Stimulated activated CD4-positive, alpha-beta T cell treated with anti-CD3 and anti-CD28 coated beads, Interleukin-2, amount 100 ng/mL, for 24 hours (primary cell): Measurements from ENCODE around the gene RUNX1.
A peak's percentile ranks its signal among the peaks of the same experiment; 100 is the strongest.

Source experiments
- DNase-seq, 2 donors: peaks; one replicate each; pipeline ENCODE4 v3.0.0-alpha.2; 2020

The RUNX1 gene

DNA sequence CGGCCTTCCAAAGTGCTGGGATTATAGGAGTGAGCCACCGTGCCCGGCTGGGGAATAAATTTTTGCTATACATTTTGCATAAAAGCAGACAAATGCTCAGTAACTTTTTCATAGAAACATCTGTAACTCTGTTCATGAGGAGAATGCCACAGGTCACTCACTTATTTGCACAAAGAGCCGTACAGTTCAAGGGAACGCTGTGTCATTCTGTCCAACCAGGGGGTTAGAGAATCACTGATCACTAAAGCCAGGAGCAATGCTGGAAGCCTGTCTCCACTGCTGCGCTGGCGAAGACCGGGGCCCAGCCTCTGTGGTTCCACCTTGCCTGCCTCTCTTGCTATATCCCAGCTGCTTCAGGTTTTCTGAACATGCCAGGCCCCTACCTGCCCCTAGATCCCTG, 58.3 kb downstream of the RUNX1 start:
- DNase-seq, result no peak

DNA sequence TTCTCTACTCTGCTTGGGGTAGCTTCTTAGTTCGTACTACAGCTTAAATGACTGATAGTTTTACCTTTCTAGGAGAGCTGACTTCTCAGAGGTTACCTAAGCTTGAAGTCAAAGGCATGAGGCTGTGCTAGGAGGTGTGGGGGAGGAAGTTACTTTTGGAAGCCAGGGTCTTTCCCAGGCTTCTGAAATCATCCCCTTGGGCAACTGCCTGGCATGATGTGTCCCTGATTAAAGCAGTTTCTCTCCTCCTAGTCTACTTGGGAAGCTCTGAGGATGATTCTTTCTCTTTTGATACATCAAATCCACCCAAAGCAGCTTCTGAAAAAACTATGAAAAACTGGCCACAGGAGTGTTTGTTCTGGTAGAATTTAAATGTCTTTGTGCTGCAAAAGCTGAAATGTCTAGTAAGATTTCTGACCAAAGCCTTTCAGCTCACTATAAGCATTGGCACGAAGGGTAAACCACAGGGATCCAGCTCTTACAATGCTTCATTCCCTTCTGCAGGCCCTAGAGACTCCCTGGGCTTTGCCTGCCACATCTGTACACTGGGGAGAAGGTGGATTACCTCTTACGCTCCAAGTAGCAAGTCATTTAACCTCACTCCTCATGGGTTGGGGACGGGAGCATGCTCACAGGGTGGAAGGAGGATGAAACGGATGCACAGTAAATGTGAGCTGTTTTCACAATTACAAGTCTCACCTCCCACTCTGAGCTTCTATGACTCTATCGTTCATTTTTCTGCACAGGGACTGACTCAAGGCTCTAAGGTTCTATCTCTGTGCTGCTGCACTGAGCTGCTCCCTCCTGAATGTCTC, 59.6 kb downstream of the RUNX1 start:
- DNase-seq, result peak; percentile 66 to 73

DNA sequence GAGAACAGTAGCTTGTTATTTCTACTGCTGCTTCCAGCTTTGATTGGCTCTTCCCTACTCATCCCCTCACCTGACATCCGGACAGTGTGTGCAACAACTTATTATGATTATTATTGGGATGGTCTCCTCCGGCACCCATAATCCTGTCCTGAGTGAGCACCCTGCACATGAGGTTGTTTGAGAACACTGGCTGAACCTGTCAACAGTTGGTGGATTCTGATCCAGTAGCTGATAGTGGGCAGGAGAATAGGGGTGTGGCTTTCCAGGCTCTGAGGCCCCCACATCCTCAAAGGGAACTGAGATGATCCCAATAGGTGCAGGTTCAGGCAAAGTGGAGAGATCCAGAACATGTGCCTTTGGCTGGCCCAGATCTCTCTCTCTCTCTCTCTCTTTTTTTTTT, 60.5 kb downstream of the RUNX1 start:
- no peak for DNase-seq

DNA sequence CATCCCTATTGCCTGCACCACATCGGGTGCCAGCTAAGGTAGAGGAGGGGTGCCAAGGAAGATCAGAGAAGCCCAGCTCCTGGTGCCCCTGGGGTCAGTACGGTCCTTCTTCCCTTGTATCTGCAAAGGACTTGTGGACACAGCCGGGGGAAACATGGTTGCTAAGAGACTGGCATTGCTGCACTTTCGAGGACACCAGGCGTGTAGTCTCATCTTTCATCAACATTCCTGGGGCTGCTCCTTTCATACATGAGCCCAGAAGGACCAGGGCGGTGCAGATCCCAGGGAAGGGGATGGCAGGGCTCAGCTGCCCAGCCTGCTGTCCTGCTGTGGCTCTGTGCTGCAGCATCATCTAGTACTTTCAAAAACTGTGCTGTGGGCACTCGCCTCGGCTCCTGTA, 61.0 kb downstream of the RUNX1 start:
- no peak for DNase-seq

DNA sequence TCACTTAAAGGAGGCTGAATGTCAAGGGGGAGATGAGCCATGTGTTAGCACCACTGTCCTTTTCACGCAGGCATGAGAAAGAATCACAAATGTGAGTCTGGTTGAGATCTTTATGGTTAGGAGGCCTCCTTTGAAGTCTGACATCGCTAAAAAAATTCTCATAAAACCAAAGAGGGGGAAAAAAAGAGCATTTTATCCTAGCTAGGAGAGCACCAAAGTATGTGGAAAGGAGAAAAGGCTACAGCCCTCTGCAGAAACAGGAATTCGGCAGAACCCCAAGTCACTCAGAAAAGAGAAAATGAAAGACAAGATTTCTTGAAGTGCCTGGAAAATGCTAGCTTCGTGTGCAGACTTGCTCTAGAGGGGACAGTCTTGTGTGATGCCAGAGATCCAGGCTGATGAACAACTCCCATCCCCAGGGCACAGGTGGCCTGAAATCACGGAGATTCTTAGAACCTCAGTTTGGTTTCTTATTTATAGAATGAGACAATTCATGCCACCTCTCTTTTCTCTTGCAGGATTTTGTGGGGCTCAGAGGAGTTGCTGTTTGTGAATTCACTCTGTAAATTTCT, 61.5 kb downstream of the RUNX1 start:
- no peak for DNase-seq

DNA sequence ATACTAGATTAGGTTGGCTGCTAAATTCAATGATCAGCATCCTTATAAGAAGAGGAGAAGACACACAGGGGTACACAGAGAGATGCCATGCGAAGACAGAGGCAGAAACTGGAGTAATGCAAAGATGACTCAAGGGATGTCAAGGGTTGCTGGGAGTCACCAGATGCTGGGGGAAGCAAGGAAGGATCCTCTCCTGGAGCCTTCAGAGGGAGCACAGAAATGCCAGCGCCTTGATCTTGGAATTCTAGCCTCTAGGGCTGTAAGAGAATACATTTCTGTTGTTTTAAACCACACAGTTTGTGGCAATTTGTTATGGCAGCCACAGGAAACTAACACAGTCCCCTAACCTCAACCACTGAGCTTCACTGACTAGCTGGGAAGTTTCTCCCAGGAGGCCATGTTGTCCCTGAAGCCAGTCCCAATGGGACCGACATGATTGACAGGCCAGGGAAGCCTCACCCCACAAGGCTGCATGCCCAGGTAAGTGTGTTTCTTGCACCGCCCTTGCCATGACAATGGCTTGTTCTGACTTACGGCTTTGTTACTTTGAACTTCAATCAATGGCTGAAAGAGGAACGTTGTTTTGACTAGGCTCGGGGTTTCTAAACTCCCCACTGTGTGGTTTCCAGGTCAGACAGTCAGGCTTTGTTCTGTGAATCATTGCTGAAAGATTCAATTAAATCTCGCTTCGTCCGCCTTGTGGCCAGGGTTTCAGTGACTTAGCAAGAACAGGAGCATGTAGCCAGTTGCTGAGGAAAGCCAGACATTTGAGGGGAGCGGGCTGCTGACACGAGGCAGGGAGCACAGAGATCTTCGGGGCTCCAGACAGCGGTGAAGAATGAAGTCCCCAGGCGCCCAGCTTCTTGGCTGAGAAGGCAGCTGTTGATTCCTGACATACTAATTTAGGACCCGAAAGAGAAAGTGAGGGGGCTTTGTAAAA, 62.3 kb downstream of the RUNX1 start:
- DNase-seq, result peak; percentile 72 to 77

DNA sequence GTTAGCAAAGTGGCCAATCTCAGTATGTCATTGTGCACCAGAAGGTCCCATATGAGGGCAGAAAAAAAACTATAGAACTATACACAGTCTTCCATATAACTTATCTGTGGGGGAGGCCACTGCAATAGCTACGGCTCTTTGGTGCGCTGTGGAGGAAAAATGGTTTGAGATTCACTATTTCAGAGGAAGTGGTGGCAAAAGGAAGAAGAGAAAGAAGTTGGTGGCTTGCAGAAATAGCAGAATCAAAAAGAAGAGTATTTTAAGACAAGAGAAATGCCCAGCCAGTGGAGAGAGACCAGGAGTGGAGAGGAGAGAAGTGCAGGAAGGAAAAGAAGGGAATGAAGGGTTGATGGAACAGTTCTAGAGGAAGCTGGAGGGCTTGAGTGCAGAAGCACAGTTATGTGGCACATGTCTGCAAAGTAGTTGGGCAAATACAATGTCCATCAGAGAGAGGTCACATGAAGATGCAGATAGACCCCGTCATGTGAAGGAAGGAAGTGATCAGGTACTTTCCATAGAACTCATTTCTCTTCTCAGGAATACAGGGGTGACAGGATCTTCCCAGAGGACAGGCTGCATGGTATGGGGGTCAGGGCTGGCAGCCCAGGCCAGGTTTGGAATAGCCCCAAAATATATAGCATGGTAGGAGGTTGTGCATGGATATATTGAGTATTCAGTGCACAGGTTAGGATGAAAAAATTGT, 64.6 kb downstream of the RUNX1 start:
- no peak for DNase-seq

DNA sequence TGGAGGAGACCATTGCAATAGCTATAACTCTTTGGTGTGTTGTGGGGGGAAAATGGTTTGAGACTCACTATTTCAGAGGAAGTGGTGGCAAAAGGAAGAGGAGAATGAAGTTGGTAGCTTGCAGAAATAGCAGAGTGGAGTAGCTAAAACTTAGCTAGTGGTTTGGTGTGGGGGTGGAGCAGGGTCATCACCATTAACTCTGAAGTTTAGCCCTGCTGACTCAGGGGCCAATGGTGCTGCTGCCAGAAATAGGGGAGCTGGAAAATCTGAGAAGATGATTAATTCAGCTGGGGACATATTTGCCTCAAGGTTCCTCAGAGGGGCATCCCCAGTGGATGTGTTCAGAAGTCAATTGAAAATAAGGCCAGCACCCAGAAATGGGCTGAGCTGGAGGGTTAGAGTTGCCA, 65.4 kb downstream of the RUNX1 start:
- peak; percentile 71 for DNase-seq

DNA sequence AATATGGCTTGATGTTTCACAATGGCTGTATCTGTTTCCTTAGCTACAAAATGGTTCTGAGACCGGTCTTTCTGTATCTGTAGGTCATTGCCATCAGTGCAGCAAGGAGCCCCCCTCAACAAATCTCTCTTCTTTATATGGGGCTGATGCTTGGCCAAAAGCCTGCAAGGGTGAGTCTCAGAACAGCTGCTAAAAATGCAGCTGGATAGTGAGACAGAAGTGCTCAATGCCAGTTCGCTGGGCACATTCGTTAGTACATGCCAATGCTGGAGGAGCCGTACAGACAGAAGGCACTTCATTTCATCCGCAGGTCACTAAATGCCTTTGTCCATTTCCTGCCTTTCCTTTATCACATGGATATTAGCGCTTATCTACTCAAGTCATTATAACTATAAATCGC, 67.3 kb downstream of the RUNX1 start:
- DNase-seq, result no peak

DNA sequence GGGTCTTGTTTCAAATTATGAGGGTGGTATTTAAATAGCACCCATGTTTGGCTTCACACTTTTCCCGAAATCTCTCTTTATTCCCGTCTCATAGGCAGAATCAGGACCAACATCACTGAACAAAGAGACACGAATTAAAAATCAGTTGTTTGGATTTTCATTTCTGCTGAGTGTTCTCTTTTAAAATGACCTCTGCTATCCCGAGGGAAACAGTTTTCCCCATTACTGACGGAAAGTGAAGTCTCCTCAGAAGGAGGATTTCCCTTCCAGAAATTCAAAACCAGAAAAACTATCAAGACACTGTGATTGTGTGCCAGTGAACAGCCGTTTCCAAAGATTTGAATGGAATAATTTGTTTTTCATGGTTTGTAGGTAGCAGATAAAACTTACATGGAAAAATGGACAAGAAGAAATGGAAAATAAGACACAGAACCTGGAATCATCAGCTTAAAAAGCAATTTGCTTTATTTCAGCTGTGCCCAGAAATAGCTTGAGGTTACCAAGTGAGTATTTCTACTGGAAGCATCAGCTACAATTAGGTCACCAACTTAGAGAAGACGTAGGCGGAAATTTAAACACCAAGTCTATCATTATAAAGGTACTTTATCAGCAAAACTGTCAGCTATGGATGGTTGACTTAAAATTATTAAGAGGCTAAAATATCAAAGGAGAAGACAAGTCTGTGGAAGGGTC, 68.5 kb downstream of the RUNX1 start:
- no peak for DNase-seq

DNA sequence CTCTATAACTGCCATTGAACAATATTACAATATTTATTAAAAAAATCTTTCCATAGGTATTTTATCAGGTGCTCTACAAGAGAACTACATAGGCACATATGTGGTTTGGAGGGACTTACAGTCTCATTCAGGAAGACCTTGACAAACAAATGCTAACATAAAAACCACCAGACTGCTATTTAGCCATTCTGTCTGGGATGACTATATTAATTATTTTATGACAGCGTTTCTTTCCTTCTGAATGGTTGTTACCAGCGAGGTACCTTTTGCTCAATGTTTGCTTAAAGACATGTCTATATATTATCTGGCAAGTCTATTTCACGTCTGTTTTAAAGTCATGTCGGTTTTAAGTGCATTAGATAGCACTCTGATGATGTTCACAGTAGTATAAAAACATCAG, 69.7 kb downstream of the RUNX1 start:
- DNase-seq, result no peak

DNA sequence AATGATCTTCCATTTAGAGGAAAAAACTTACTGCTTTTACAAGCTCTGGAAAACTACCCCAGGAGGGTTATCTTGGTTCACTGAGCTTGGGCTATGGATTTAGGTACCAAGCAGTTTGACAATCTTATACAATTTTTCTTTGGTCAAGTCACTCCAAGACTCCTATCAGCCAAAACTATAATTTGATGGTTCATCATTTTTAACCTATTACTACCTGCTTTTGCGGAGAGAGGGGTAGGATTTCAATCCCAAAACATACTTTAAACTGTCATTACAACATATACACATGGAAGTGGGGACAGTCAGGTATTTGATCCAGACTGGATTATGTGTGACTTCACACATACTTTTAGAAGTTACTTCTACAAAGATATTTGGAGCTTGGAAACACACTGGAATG, 71.8 kb downstream of the RUNX1 start:
- DNase-seq, result no peak

DNA sequence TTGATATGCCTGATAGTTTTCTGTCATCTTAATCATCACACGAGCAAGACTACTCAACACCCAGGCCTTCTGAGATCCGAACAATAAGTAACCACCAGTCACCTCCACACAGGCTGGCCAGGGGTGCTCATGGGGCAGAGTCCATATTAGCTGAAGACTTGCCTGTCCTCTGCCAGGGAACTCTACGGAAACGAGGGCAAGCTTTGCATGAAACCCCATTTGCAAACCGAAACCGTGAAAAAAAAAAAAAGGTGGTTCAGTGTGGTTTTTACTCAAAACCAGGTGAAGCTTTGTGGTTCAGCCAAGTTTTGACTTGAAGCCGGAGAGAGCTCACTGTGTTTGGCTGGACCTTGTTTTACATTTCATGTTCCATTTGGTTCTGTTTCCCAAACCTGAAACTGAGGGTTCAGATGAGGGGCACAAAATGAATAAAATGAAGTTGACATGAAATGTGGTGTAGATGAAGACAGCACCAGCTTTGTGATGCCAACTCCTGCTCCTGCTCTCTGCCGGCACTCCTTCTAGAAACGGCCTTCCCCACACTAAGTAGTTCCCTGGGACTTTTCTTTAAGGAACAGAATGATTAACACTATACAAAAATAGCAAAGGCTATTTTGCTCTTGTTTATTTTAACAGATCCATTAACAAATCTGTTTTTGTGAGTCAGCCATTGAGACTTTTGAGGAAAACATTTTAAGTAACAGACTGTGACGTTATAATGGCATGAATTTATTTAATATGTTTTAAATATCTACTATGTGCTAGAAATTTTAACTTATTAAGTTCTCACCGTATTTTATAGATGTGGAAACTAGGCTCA, 74.7 kb downstream of the RUNX1 start:
- peak in 1 of 2 donors; percentile 59 for DNase-seq

DNA sequence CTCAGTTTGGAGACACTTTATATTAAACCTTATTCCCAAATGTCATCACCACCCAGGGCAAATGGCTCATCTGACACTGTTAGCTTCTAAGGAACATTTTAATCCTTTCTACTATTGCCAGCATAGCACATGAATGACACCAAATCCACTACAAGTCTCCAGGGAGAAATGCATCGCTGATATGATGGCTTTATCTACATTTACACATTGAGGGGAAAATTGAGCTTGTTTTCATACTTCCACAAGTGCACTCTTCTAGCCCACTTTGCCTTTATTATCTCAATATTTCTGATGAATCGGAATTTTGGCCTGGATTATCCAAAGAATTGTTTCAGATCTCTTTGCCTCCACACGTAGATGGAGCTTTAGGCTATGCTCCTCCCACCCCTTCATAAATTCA, 75.4 kb downstream of the RUNX1 start:
- no peak for DNase-seq

DNA sequence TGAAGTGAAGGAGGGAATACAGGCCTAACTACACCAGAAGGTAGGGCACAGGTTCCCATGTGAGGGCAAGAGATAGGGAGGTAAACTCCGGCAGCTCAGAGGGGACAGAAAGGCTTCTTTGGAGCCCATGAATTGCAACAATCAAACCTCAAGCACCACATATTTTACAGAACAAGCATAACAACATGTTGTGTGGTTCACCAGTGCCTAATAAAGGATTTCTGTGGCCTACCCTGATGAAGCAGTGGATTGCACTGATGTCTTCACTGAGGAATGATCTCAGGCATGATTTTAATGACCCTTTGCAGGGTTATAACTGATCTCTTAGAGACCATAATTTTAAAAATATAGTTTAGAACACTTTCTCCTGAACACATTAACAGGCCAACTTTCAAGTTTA, 77.4 kb downstream of the RUNX1 start:
- no peak for DNase-seq

DNA sequence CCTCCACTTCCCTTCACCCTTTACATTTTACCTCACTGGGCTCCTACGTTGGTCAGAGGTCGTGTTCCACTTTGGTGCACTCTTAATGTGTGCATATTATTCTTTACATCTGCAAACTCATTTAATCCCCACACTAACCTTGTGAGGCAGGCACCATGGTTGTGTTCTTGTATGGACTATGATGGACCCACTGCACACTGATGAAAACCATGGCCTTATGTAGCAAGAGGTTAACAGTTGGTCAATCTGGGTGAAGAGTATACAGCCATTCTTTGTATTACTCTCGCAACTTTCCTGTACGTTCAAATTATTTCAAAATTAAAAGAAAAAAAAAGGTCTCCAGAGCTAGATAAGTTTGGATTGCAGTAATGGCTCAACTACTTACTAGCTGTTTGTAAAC, 78.5 kb downstream of the RUNX1 start:
- no peak for DNase-seq

DNA sequence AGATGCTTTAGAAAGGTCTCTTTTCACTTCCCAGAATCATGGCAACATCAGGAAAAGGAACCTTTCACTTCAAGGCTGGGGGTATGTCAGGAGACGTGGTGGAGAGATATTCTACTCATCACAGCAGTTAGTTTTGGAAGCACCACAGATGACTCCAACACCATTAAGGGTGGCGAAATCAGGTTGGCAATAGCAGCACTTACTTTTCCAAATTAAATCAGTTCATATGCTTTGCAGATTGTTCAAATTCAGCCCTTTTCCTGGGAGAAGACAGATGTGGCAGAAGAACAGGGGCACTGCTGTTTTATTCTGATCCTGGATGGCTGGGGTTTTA, 79.0 kb downstream of the RUNX1 start:
- DNase-seq, result no peak

DNA sequence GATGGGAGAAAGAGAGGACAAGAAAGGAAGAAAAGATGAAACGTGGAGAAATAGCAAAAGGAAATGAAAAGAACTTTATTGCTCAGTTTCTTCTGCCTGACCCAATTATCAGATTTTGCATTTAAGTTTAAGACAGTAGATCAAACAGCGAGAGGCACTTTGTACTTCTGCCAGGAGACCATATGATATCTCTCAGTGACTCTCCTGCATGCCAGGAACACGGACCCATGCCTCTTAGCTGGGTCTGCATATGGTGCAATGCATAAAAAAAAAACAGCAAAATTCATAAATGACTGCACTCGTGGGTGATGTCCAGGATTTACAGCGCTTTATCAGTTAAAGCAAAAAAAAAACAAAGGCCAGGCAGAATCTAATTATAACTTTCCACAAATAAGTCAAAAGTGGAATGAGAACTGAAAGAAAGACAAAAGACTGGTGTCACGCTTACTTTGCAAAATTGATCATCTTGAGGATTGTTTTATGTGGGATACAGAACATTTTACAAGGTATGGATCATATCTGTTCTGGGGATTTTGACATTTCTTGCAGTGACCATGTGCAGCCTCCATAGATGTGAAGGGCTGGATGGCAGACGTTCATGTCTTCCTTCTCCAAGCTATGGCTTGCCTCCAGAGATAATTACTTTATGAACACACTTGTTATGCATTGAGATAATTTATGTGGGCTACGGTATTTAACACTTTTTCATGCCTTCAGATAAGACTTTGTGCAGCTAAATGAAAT, 79.5 kb downstream of the RUNX1 start:
- DNase-seq, result no peak

DNA sequence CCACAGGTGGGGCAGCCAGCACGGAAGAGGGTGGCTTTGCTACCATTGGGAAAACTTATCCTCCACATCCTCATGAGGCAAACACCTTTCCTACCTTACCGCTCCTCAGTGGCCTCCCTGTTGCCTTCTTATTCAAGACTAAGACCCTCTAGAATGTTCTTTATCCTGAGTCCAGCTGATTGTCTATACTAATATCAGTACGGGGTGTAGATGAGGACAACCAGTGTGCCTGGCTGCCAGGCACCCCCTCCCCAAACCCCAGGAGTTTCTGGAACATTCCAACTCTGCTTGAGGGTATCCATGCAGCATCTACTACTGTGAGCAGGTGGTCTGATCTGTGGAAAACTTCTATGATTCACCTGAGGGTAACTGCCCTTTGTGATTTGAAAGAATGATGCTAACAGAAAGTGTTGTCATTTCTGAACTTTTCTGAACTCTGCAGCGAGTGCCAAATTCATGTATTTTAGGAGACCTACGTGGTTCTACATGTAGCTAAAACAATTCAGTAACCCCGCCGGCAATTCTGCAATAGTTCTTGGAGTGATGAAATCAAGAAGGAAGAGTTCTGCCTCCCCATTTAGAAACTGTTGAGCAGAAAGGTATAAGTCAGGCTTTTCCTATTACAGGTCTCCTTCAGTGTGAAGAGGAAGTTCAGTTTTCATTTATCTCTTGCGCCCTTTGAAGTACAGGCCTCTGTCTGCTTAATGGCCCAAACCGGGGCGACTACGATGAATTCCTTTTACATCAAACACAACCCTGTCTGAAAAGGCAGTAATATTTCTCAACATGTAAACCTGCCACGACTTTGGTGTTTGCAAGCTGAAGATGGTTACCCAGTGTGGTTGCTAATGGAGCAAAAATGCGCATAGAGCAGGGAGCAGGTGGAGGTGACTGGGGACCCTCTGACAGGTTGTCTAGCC, 80.4 kb downstream of the RUNX1 start:
- DNase-seq, result peak; percentile 47 to 48
